Gastrocnemius medialis (tissue), 4 donors: ENCODE measurements around the gene NPAS3.

ENCODE experiments used
- POLR2A ChIP-seq, 2 donors: fragments of 450-650 bp; IDR thresholded peaks; one replicate each; pipeline ENCODE4 v1.6.1; 2017; ENCODE audit warnings: antibody characterized with exemption in 2 of 2, mild to moderate bottlenecking in 2 of 2, moderate library complexity in 2 of 2
- TF ChIP-seq, protein P1 (sequence below), 5 experiments: fragments of 450-650 bp in 3 of 5; fragments of 200-600 bp in 2 of 5; sonication (generic) in 2 of 5; IDR thresholded peaks in 4 of 5; conservative IDR thresholded peaks in 1 of 5; 1 replicate in 4 of 5; 2 replicates in 1 of 5; pipeline ENCODE4 v1.5.1; 2016 to 2019; ENCODE audit warnings: antibody characterized with exemption in 5 of 5, mild to moderate bottlenecking in 3 of 5, moderate library complexity in 3 of 5

DNA sequence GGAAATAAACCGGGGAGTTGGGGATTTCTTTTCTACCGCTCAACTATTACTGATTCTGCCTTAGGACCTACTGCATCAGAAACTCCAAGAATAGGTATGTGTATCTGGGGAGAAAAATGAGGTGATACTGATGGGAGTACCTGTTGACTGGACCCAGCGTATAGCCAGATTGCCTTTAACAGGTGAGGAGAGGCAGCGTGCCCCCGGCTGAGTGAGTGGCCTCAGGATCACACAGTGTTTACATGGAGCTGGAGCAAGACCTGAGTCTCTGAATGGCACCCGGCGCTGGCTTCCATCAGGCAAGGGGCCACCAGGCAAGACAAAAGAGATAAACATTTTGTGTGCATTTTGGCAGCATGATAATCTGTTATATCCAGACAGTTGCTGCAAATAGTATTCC is 516.0 kb downstream of the NPAS3 start:
- TF ChIP-seq, protein P1, sequence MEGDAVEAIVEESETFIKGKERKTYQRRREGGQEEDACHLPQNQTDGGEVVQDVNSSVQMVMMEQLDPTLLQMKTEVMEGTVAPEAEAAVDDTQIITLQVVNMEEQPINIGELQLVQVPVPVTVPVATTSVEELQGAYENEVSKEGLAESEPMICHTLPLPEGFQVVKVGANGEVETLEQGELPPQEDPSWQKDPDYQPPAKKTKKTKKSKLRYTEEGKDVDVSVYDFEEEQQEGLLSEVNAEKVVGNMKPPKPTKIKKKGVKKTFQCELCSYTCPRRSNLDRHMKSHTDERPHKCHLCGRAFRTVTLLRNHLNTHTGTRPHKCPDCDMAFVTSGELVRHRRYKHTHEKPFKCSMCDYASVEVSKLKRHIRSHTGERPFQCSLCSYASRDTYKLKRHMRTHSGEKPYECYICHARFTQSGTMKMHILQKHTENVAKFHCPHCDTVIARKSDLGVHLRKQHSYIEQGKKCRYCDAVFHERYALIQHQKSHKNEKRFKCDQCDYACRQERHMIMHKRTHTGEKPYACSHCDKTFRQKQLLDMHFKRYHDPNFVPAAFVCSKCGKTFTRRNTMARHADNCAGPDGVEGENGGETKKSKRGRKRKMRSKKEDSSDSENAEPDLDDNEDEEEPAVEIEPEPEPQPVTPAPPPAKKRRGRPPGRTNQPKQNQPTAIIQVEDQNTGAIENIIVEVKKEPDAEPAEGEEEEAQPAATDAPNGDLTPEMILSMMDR (IDR thresholded peaks at IDR 0.05 in 4 of 5, conservative IDR thresholded peaks at IDR 0.05 in 1 of 5), result no peak
- TF ChIP-seq POLR2A (IDR thresholded peaks at IDR 0.05), result no peak
